HG02870 (cell line): ENCODE measurements around the gene OSM.
"Not testable (repeated sequence)": the region's sequence is repeated elsewhere in the genome, so short reads cannot be mapped to it uniquely, and the experiment has no call there.

Experiments used
- ATAC-seq: cut with Tn5 transposase; IDR thresholded peaks from one replicate; pipeline ENCODE4 v1.9.1; 2021; ENCODE audit warnings: mild to moderate bottlenecking, moderate library complexity; ENCODE audit not compliant: unreplicated experiment

OSM gene

DNA sequence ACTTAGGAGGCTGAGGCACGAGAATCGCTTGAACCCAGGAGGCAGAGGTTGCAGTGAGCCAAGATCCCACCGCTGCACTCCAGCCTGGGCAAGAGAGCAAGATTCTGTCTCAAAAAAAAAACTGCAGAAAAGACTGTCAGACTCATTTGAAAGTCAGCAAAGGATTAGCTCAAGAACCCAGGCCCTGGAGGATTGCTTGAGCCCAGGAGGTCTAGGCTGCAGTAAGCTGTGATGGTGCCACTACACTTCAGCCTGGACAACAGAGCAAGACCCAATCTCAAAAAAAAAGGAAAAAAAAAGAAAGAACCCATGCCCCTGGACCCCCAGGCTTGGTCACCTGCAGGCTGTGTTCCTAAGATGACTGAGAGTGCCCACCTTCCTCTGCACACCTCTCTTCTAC lies 36.3 kb downstream of the OSM start:
- ATAC-seq: no peak

DNA sequence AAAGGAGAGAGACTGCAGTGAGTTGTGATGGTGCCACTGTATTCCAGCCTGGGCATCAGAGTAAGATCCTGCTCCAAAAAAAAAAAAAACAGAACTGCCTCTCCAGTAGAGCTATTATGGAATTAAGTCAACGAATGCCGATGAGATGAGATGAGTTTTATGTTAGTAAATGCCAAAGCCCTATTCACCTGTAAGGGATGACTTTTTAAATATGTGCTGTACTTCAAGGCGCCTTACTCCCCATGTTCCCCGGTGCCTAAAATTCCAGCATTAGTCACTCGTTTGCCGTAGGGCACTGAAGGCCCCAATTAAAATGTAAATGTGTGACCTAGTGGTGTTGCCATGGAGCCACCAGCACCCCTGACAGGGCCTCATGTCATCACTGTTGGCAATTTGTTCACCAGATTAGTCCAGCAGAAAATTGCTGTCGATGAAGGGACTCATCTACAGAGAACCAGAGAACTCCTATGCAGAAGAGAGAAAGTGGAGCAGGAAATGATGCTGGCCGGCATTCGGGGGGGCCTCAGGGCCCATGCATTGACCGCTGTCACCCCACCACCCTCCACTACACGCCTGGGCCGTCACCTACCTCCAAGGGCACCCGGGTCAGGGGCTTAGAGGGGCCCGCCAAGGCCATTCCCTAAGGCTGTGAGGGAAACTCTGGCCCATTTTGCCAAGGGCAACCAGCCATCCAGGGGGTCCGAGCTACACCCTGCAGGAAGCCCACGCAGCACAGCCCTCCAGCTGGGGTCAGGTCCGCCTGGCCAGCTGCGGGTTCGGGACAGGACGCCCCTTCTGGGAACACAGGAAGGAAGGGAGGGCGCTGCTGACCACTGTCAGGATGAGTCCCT lies 37.9 kb downstream of the OSM start:
- ATAC-seq: no peak

DNA sequence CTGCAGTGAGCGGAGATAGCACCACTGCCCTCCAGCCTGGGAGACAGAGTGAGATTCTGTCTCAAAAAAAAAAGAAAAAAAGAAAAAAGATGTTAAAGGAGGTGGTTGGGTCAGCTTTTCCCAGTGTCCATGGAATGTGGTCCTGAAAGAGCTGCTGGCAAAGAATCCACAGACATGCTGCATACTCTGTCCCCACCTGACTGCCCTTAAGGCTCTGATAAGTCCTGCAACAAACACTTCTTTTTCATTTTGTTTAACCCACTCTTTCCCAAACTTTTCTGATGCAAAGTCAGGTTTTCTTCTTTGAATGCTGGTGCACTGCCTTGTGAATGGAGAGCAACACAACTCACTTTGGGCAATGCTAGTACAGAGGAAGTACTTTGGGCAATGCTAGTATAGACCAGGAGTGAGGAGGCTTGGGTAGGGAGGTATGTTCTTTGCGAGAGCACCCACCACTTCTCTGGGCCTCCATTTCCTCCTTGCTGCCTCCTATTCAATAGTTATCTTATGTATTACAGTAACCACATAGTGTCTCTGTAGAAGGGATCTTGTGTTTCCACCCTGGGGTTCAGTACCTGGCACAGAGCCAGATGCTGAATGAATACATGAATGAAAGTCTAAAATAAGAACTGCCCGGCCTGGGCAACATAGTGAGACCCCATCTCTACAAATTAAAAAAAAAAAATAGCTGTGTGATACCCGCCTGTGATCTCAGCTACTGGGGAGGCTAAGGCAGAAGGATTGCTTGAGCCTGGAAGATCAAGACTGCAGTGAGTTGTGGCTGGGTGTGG lies 39.0 kb downstream of the OSM start:
- ATAC-seq: no peak

DNA sequence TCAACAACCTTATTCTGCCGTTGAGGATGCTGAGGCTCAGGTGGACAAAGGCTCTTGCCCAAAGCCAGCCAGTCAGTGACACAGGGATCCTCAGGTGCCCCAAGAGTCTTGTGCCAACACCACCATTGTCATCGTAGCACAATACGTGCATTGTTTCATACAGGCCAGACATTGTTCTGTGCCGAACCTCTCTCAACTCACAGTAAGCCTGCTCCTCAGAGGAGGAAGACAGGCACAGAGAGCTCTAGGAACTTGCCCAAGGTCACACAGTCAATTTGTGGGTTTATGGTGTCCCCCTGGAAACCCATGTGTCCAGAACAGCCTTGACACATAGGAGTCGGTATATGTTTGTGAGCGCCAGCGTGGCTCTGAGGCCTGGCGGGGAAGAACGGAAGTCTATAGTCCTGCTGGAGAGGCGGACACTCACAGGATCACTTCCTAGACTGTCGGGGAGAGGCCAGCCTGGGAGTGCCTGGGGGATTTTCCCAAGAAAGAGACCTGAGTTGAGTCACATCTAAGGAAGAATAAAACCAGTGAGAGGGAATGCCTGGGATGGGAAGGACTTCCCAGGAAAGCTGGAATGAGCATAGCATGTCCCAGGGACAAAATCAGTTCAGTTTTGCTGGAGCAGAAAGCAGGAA lies 40.3 kb downstream of the OSM start:
- ATAC-seq: no peak

DNA sequence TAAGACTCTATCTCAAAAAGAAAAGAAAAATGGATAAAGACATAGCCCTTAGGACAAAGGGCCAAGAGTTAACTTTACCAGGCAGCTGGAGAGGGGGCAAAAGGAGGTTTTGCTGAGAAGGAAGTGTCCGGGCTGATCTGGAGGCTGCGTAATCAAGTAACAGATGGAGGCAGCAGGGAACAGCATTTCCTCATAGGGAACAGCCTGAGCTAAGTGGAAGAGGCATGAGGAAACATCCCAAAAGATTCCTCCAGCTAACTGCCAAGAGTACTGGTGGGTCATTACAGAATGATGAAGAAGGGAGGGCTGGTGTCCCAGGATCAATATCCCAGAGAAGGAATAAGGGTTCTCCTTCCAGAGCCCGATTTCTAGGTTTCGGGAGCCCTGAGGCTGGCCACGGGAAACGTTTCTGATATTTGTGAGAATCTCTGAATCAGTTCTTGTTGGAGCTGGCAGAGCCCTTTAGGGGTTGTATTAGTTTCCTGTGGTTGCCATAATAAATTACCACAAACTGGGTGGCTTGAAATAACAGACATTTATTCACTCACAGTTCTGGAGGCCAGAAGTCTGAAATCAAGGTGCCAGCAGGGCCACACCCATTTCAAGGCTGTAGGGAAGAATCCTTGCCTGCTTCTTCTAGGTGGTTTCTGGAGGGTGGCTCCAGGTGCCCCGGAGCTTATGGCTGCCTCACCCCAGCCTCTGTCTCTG lies 41.3 kb downstream of the OSM start:
- no peak for ATAC-seq

DNA sequence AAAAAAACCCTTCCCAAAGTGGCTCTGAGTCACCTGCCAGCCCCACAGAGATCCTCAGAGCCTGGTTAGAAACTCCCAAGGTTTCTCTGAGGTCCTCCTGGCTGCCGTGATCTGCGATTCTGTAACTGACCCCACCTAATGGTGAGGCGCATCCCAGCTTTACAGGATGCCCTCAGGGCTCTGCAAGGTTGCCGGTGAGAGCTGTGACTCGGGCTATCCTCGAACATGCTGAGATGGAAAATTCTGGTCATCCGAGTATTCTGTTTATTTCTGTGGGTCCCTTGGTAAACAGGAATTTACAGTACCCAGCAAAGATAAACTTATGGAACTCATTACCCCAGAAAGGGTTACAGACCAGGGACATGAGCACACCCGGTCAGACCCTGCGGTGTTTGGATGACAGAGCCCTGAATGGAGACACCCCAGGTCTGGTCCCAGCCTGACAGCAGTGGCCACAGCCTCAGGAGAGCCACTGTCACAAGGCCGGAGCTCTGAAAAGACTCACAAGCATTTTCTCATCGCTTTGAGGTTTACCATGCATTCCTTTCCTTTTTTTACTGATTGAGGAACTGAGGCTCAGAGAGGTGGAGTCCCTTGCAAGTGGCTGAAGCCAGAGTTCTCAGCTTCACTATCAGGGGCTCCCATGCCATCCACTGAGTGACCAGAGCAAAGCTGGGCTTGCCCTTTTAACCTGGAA lies 42.3 kb downstream of the OSM start:
- no peak for ATAC-seq

DNA sequence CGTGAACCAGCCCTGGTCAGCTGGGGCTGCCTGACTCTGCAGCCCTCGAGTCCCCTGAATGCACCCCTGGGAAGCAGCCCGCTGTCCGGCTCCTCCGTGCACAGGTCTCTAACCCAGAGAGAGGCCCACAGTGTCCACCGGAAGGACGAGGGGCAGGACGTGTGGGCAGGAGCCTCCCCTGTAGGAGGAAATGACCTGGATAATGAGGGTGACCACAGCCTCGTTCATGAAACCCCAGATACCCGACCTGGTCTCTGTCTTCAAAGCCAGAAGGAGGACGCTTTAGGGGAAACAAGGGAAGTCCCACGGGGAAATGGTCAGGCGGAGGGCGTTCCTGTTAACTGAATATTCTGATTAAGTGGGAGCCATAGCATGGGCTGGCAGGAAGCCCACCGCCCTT lies 43.3 kb downstream of the OSM start:
- no peak for ATAC-seq

DNA sequence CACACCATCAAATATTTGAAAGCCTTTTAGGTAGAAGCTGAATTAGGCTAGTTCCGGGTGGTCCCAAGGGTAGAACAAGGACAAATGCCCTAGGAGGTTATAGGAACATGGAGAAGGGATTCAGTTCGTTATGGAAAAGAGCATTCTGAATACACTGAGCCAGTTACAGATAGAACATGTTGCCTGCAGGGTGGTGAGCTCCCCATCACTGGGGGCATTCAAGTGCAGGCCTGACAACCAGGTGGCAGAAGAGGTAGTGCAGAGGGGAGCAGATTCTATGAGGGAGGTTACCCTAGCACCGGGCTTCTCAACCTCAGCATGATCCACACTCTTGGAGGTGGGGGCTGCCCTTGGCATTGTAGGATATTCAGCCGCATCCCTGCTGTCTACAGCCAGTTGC lies 44.3 kb downstream of the OSM start:
- ATAC-seq: no peak

DNA sequence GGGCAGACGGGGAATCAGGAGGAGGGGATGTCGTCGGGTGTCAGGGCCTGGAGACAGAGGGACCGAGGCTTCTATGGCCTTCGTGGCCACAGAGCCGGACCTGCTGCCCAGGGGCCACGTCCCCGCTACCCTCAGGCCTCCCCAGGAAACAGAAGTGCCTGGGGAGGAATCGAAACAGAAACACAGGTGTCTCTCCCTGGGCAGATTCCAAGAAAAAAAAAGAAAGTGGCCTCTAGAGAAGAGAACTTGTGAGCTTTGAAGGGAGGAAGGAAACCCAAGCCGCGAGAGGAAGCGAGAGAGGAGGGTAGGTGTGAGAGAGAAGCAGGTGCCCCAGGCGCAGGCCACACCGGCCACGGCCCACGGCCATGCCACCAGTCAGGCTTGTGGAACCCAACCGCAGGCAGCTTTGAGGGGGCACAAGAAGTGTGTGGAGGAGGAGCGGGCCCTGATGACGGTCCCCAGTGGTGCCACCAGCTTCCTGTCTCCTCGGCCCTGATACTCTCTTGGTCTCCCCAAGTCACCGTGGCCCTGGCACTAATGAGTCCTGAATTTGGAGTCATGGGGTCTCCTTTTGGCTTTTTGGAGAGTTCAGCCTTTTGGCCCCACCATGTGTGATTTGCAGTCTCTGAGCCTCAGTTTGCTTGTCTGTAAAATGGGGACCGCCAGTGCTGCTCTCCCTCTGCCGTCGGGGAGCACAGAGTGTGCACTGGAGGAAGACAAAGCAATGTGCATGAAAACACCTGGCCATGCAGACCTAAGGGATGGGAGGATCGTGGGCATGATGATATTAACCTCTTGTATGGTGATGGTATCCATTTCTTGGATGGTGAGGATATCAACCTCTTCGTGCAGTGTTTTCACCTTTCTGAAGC lies 45.3 kb downstream of the OSM start:
- ATAC-seq: no peak

DNA sequence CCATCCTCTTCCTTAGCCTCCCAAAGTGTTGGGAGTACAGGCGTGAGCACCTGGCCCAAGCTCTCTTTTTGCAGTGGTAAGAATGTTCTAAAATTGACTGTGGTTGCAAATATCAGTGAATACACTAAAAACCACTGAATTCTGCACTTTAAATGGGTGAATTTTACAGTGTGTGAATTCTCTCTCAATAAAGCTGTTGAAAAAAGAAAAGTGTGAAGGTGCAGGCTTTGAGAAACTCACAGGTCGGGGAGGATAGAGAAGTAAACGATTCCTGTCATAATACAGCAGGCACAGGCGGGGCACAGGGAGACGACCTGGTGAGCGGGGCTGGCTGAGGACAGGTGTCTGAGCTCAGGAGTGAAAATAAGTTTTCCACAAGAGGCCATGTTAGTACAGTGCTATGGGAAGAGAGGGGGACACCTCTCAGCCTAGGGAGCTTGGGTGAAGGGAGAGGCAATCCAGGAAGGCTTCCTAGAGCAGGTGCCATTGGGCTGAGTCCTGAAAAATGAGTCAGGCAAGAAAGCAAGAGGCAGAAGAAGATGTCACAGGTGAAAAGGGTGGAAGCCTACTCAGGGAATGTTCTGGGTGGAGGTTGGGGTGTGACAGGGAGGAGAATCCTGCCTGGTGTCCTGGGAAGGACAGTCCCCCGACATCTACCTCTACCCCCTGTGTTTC lies 46.2 kb downstream of the OSM start:
- ATAC-seq: no peak

DNA sequence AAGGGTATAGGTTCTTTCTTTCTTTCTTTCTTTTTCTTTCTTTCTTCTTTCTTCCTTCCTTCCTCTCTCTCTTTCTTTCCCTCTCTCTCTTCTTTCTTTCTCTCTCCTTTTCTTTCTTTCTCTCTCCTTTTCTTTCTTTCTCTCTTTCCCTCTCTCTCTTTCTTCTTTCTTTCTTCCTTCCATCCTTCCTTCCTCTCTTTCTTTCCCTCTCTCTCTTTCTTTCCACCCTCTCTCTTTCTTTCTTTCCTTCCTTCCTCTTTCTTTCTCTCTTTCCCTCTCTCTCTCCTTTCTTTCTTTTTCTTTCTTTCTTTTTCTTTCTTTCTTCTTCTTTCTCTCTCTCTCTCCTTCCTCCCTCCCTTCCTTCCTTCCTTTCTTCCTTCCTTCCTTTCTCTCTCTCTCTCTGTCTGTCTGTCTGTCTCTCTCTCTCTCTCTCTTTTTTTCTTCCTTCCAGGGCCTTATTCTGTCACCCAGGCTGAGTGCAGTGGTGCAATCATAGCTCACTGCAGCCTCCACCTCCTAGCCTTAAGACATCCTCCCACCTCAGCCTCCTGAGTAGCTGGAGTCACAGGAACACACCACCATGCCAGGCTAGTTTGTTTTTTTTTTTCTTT lies 46.9 kb downstream of the OSM start:
- ATAC-seq: no peak

DNA sequence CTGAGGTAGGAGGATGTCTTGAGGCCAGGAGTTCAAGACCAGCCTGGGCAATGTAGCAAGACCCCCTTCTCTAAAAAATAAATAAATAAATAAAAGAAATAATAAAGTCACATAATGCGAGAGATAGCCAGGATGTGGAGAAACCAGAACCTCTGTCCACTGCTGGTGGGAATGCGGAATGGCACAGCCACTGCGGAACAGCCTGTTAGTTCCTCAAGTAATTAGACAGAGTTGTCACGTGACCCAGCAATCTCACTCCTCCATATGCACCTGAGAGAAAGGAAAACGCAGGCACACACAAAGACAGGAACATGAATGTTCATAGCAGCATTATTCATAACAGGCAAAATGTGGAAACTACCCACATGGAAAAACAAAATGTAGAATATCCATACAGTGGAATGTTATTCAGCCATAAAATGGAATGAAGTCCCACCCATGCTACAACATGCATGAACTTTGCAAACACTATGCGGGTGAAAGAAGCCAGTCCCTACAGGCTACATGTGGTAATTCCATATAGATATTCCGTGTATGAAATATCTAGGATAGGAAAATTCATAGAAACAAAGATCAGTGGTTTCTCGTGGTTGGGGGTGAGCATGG lies 47.5 kb downstream of the OSM start:
- no peak for ATAC-seq

DNA sequence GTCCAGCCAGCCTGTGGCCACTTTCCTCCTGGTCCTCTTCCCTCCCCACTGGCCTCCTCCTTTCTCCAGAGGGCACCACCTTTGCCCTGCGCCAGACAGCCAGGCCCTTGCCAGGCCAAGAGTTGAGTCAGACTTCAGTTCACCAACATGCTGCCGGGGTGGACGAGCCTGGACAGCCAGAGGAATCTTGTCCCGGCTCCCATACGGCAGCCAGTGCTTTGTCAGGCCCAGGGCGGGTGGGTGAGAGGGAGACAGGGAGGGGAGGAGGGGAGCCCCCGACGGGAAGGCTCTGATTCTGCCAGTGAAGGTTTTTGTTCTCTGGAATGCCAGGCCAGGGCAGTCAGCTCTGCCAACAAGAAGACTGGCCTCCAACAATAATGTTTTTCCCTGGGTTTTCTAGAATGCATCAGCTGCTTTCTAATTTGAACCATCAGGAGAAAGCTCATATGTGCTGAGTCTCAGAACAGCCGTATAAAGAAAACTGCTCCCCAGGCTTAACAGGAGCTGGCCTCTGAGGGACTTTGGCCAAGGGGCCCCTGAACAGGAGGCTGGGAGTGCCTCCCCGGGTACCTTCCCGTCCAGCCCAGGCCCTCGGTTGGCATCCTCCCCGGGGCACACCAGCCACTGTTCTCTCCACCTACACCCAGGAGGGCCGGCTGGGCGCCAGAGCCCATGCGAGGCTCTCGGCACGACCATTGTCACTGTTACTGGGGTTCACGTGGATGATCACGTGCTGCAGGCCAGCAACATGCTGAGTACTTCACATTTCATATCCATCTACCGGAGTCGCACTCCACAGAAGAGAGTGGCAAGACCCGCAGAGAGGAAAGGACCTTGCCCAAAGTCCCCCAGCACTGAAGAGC lies 48.7 kb downstream of the OSM start:
- no peak for ATAC-seq

DNA sequence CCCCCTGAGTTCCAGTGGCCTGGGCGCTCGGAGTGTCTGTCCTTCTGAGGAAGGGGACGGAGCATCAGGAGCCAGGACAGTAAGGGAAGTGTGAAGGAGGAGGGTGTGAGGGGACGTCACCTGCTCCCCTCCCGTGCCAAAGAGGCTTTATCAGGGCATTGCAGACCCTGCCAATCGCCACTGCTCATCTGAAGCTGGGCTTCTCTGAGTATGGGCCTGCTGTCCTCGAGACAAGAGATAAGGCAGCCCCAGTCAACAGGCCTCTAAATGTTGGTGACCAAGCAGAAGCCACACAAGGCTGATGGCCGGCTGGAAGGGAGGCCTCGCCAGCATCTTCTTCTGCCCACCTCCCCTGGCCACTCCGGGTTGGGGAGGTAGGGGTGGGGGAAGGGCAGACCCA lies 49.9 kb downstream of the OSM start:
- no peak for ATAC-seq

DNA sequence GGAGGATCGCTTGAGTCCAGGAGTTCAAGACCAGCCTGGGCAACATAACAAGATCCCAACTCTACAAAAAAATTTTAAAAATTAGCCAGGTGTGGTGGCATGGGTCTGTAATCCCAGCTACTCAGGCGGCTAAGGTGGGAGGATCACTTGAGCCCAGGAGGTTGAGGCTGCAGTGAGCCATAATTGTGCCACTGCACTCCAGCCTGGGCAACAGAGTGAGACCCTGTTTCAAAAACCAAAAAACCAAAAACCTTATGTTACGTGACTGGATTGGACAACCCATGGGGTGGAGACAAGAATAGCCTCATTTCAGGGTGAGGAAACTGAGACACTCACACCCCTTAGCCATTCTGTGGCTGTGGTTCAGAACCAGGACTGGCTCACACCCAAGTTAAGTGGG lies 50.4 kb downstream of the OSM start:
- ATAC-seq: not testable (repeated sequence)

DNA sequence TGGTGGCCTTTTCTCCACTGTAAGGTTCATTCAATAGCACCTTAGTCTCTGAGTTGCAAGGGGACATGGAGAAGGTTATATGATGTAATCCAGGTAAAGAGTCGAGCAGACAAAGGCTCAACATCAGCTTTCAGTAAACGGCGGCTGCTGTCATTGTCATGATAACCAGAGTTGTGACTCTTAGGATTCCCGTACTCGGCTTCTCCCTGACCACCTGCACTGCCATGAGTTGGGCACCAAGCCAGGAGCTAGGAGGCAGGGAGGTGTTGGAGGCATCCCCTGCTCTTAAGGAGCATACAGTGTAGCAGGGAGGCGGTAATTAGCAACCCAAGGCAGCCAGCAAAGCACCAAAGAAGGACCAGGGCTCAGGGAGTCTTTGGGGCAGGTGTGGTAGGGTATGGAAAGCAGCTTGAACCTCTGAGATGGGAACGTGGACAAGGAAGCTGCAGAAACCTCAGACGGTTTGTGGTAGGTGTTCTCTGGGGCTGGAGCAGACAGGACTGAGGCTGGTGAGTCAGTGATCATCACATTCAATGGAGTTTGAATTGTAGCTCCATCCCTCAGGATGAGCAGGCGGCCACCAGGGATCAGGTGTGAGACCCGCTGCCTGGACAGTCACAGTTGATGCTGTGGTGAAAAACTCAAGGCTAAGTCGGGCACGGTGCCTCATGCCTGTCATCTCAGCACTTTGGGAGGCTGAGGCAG lies 51.8 kb downstream of the OSM start:
- no peak for ATAC-seq

DNA sequence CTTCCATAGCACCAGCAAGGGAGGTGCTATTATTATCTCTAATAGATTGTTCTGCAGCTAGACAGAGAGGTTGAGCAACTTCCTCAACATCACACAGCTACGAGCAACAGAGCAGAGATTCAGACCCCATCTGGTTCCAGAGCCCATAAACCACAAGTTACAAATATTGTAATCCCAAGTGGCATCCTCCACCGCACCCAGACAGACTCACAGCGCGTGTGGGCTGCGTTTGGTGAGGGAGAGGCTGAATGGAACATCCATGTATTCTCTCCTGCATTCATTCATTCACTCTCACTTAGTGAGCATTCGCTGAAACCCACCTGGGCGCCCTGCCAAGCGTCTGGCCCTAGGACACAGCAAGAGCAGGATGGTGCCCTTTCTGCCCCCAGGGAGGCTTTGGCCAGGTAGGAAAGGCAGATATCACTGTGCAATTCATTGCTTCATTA lies 53.6 kb downstream of the OSM start:
- no peak for ATAC-seq
